Chondrocyte (in vitro differentiated cells): Measurements from ENCODE around the gene ARHGEF33. TPM values are rescaled to one million over a fixed set of nuclear protein-coding genes. Genes with fewer than 3 reads are reported as not detected.

ENCODE experiments used
- DNase-seq: peaks from one replicate; pipeline ENCODE4 v3.0.0; 2021; ENCODE audit warnings: mixed read lengths, low spot score
- H3K27ac Mint-ChIP-seq: one replicate; pipeline ENCODE4 v1.8.0; 2021; ENCODE audit warnings: mild to moderate bottlenecking, moderate library complexity, mixed read lengths; ENCODE audit not compliant: unreplicated experiment
- H3K27me3 Mint-ChIP-seq: 2 replicates; pipeline ENCODE4 v1.8.0; 2021; ENCODE audit warnings: low read depth, mixed read lengths
- H3K36me3 Mint-ChIP-seq: 2 replicates; pipeline ENCODE4 v1.8.0; 2021; ENCODE audit warnings: low read depth, mixed read lengths
- H3K4me1 Mint-ChIP-seq: 2 replicates; pipeline ENCODE4 v1.8.0; 2021; ENCODE audit warnings: low read depth, mild to moderate bottlenecking, mixed read lengths
- H3K4me3 Mint-ChIP-seq: one replicate; pipeline ENCODE4 v1.8.0; 2021; ENCODE audit warnings: mild to moderate bottlenecking, moderate library complexity, mixed read lengths; ENCODE audit not compliant: unreplicated experiment
- H3K9me3 Mint-ChIP-seq: 2 replicates; pipeline ENCODE4 v1.8.0; 2021; ENCODE audit warnings: low read depth, mixed read lengths
- total RNA-seq: library from RNA; stranded (reverse); gene quantifications from 3 replicates; pipeline ENCODE4 v1.2.1, GENCODE V29; 2021
- TF ChIP-seq, protein P1 (sequence below): fragments of 200-600 bp; sonication (generic); IDR thresholded peaks from 2 replicates; pipeline ENCODE4 v1.5.0; 2021; ENCODE audit warnings: antibody characterized with exemption, mild to moderate bottlenecking, moderate library complexity

The ARHGEF33 gene
- total RNA-seq, 1 donor from 2014 or later: 0.87 TPM

DNA sequence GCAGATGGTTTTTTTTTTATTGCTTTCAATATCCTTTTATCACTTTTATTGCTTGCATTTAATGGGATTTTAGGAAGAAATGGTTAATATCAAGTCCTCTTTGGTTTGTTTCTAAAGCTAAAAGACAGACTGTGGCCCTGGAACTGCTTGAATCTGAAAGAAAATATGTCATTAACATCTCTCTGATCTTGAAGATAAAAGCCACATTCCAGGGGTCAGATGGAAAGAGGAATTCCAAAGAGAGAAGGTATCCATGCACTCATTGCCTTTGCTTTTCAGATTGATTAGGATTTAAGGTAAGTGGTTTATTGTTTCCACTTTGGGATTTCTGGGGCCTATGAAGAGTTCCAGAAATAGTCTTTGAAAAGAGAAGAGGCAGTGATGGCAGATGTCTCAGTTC is 54.1 kb downstream of the ARHGEF33 start:
- Mint-ChIP-seq H3K27me3 (no peaks in the 10 kb centered on the region), H3K36me3 (no peaks in the 10 kb centered on the region), H3K27ac (no peak overlapping the region), H3K4me1 (peaks cover 7% of the 10 kb centered on the region), H3K4me3 (no peak overlapping the region), H3K9me3 (no peaks in the 10 kb centered on the region)
- no peak for DNase-seq
- TF ChIP-seq, protein P1, sequence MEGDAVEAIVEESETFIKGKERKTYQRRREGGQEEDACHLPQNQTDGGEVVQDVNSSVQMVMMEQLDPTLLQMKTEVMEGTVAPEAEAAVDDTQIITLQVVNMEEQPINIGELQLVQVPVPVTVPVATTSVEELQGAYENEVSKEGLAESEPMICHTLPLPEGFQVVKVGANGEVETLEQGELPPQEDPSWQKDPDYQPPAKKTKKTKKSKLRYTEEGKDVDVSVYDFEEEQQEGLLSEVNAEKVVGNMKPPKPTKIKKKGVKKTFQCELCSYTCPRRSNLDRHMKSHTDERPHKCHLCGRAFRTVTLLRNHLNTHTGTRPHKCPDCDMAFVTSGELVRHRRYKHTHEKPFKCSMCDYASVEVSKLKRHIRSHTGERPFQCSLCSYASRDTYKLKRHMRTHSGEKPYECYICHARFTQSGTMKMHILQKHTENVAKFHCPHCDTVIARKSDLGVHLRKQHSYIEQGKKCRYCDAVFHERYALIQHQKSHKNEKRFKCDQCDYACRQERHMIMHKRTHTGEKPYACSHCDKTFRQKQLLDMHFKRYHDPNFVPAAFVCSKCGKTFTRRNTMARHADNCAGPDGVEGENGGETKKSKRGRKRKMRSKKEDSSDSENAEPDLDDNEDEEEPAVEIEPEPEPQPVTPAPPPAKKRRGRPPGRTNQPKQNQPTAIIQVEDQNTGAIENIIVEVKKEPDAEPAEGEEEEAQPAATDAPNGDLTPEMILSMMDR: no peak

DNA sequence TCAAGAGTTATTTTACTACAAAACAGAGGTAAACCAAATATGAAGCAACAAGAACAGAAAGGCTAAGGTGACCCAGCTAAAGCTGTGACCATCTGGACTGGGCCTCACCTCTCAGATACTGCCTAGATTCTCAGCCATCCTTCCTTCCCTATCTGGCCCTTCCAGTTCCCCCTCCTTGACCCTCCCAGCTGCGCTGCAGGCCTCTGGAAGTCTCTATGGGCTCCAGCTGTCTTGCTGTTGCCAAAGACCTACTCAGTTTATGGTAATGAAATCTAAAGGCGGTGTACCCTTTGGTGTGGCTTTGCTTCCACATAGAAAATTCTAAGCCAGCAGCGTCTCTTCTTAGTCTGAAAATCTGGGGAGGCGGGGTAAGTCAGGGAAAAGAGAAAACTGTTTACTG is 55.7 kb downstream of the ARHGEF33 start:
- no peaks in the 10 kb centered on the region for H3K27me3 Mint-ChIP-seq
- no peak overlapping the region for H3K4me3 Mint-ChIP-seq
- DNase-seq: no peak
- H3K36me3 Mint-ChIP-seq: no peaks in the 10 kb centered on the region
- no peak overlapping the region for H3K27ac Mint-ChIP-seq
- H3K9me3 Mint-ChIP-seq: no peaks in the 10 kb centered on the region
- TF ChIP-seq, protein P1: no peak
- peaks cover 7% of the 10 kb centered on the region for H3K4me1 Mint-ChIP-seq

DNA sequence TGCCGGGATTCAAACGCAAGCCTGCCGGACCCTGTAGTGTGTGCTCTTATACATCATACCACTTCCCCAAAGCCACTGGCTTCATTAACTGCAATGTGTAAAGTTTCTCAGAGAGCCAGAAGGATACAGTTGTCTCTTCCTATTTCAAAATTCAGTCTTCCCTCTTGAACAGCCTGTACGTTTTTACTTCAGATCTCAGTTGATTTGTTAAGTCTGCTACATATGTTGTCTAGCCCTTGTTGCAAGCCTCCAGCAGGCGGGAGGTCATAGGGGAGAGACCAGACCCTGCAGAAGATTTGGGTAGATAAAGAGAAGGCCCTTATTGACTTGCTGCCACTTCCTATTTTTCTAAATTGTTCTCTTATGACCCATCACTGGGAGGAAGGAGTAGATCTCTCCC is 56.2 kb downstream of the ARHGEF33 start:
- Mint-ChIP-seq H3K27ac (no peak overlapping the region), H3K36me3 (no peaks in the 10 kb centered on the region), H3K9me3 (no peaks in the 10 kb centered on the region), H3K27me3 (no peaks in the 10 kb centered on the region), H3K4me3 (no peak overlapping the region), H3K4me1 (peaks cover 7% of the 10 kb centered on the region)
- no peak for DNase-seq
- TF ChIP-seq, protein P1: no peak

DNA sequence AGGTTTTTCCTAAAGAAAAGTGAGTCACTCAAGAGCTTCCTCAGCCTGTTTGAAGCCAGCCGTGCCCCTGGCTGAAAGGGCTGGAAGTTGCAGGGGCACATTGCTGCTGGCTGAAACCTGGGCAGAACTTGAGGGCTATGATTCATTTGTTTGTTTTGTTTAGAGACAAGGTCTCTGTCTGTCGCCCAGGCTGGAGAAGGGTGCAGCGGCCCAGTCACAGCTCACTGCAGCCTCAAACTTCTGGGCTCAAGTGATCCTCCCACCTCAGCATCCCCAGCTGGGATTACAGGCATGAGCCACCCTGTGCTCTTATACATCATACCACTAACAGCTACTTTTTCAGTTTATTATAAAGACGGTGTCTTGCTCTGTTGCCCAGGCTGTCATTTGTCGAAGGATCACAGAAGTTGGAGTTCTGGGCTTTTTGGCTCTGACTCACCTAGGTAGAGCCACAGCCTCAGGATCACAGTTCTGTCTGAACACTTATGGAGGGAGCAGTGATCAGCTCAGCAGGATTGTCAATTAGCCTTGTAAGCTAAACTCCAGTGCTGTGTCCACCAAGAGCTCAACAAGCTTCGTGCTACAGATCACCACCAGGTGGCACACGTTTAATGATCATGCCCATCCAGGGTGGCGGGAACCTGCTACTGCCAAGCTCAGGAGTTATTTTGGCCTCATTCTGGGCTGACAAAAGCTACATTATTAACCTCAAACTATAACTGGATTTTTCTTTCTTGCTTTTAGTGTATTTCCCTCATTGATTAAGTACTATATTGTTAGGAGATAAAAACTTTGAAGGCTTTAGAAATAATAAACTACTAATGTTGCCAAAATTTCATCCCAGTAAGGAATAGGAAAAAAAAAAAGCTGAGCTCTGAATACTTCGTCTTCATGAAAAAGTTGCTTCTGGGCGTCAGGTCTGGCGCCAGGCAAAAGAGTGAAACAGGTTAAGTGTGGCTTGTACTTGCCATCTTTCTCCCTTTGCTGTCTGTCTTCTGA is 57.9 kb downstream of the ARHGEF33 start:
- Mint-ChIP-seq H3K27ac (peak overlapping the region; percentile 17), H3K4me1 (peaks cover 7% of the 10 kb centered on the region), H3K36me3 (no peaks in the 10 kb centered on the region), H3K27me3 (no peaks in the 10 kb centered on the region), H3K9me3 (no peaks in the 10 kb centered on the region), H3K4me3 (no peak overlapping the region)
- TF ChIP-seq, protein P1: peak; percentile 88
- no peak for DNase-seq

DNA sequence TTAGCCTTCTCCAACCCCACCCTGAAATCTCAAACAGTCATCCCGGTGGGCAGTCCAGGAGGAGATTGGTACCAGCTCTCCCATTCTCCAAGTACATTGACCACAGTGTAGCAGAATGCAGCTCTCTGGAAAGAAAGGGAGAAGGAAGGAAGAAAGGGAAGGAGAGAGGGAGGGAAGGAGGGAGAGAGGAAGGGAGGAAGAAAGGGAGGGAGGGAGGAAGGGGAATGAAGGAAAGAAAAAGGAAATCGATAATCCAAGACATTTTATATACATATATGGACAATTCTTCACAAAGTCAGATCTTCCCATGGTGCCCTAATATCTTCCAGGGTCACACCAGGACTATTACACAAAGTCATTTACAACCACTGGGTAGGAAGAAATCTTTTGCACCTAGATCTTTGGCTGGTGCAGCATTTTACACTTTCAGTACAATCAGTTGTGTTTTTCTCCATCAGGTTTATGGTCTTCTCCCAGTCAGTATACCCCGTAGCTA is 58.8 kb downstream of the ARHGEF33 start:
- TF ChIP-seq, protein P1: no peak
- Mint-ChIP-seq H3K4me1 (peaks cover 7% of the 10 kb centered on the region), H3K27me3 (peaks cover 4% of the 10 kb centered on the region), H3K27ac (no peak overlapping the region), H3K36me3 (no peaks in the 10 kb centered on the region), H3K4me3 (no peak overlapping the region), H3K9me3 (no peaks in the 10 kb centered on the region)
- DNase-seq: no peak
